SU-DHL-6 (cell line): ENCODE results near the gene B3GNT5.

Experiments used
- EZH2phosphoT487 ChIP-seq: fragments of 200-600 bp; sonication (generic), shearing (Covaris generic); conservative IDR thresholded peaks from 2 replicates; pipeline ENCODE4 v1.6.1; 2018; ENCODE audit warnings: mild to moderate bottlenecking, antibody characterized with exemption, low read length, moderate library complexity, mixed read lengths
- TF ChIP-seq, protein P1 (sequence below): fragments of 200-600 bp; sonication (generic); IDR thresholded peaks from one replicate; pipeline ENCODE4 v1.5.1; 2017; ENCODE audit warnings: antibody characterized with exemption, mild to moderate bottlenecking, low read length, moderate library complexity; ENCODE audit not compliant: insufficient read depth, poor library complexity, severe bottlenecking

DNA sequence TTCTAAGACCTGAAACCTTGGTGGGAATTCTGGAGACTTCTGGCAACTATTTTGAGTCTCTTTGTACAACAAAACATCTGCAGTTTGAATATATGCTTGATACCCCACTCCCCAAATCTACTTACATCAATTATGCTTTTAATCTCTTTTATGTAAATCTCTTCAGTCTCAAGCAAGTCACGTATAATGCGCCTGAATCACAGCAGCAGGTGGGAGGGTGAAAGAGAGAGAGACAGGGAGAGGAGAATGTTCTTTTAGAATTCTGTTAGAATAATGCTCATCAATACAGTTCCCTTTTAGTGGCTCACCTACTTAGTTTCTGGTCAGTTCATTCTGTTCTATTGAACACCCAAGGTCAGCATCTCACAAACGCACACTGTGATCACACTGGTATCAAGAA lies 22.2 kb upstream of the B3GNT5 start:
- TF ChIP-seq, protein P1, sequence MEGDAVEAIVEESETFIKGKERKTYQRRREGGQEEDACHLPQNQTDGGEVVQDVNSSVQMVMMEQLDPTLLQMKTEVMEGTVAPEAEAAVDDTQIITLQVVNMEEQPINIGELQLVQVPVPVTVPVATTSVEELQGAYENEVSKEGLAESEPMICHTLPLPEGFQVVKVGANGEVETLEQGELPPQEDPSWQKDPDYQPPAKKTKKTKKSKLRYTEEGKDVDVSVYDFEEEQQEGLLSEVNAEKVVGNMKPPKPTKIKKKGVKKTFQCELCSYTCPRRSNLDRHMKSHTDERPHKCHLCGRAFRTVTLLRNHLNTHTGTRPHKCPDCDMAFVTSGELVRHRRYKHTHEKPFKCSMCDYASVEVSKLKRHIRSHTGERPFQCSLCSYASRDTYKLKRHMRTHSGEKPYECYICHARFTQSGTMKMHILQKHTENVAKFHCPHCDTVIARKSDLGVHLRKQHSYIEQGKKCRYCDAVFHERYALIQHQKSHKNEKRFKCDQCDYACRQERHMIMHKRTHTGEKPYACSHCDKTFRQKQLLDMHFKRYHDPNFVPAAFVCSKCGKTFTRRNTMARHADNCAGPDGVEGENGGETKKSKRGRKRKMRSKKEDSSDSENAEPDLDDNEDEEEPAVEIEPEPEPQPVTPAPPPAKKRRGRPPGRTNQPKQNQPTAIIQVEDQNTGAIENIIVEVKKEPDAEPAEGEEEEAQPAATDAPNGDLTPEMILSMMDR = no peak
- no peak for TF ChIP-seq EZH2phosphoT487
